Activated naive CD4-positive, alpha-beta T cell treated with anti-CD3 and anti-CD28 coated beads, Interleukin-2, amount 10 ng/mL, durations not matched to agents 7 days and 5 days (primary cell): ENCODE results near the gene CACNA1G.

Experiments
- CTCF ChIA-PET: fragments of 350-600 bp; sonication (Branson Sonifier 250); formaldehyde crosslinking; loops from one replicate; lab custom pipeline; 2021; ENCODE audit warnings: antibody characterized with exemption; lab: Charles Lee
- DNase-seq: peaks from one replicate; pipeline ENCODE4 v3.0.0-alpha.2; 2020
- H3K27ac Mint-ChIP-seq: one replicate; pipeline ENCODE4 v1.8.0; 2021; ENCODE audit warnings: mild to moderate bottlenecking, moderate library complexity, mixed read lengths
- H3K27me3 Mint-ChIP-seq: one replicate; pipeline ENCODE4 v1.8.0; 2021; ENCODE audit warnings: mild to moderate bottlenecking, mixed read lengths
- H3K36me3 Mint-ChIP-seq: one replicate; pipeline ENCODE4 v1.8.0; 2021; ENCODE audit warnings: mixed read lengths
- H3K4me1 Mint-ChIP-seq: one replicate; pipeline ENCODE4 v1.8.0; 2021; ENCODE audit warnings: mixed read lengths
- H3K4me3 Mint-ChIP-seq: one replicate; pipeline ENCODE4 v1.8.0; 2021; ENCODE audit warnings: mild to moderate bottlenecking, moderate library complexity, mixed read lengths
- H3K9me3 Mint-ChIP-seq: one replicate; pipeline ENCODE4 v1.8.0; 2021; ENCODE audit warnings: mixed read lengths

CACNA1G gene

DNA sequence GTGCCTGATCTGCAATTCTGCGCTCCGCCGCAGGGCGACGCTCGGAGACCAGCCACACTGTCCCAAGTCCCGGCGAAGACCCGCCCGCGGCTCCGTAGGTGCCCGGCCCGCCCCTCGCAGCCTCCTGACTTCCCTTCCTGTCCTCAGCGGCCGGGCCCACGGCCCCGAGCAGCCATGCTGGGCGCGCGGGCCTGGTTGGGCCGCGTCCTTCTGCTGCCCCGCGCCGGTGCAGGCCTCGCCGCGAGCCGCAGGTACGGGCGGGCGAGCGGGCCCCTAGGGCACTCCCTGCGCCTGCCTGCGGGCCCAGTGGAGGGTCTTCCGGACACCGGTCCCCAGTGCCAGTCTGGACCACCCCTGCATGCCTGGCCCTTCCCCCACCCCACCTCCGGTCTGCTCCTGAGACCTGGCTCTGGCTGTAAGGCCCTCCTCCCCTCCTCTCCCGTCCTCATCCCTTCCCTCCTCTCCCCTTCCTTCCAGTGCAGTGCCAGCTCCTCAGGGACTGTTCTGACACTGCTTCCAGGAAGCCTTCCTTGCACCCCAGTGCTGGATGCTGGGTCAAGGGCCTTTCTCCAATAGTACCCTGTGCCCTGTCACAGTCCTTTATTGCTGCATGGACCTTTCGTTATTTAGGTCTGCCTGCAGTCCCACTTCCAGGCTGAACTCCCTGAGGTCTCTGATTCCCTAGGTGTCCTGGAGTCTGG is 13.3 kb upstream of the CACNA1G start, which contains the start of gene SPATA20:
TSS of gene SPATA20 (plus strand) at position 140 of the 701 bp plus-strand sequence. CDS start at position 175, 35 bp downstream.
- H3K36me3 Mint-ChIP-seq, result no peaks in the 10 kb centered on the region
- peak within 1 kb of the TSS; percentile 73 for H3K4me3 Mint-ChIP-seq

DNA sequence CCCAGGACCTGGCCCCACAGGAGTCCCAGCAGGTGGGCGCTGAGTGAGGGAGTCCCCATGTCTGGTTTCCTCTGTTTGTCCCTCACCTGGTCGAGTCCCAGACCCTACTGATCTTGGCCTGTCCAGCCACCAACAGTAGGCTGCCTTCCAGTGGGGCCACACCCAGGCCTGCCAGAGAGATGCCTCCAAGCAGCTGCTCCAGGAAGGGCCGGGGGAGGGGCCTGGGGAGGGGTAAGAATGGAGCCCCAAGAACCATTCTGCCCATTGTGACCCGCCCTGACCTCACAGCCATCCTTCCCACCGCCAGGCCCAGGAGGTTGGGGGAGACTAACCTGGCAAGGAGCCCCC is 12.8 kb upstream of the CACNA1G start:
- no peaks in the 10 kb centered on the region for H3K36me3 Mint-ChIP-seq
- H3K27ac Mint-ChIP-seq, result peak overlapping the region; percentile 63

More for the DNA sequence above, 13.3 kb upstream of the CACNA1G start, which contains the start of gene SPATA20:
- no peaks in the 10 kb centered on the region for H3K9me3 Mint-ChIP-seq
- peaks cover 22% of the 10 kb centered on the region for H3K4me1 Mint-ChIP-seq
- peak within 1 kb of the TSS; percentile 63 for H3K27ac Mint-ChIP-seq
- CTCF ChIA-PET, result interaction anchor here (1.0 to 2.1 kb wide), 8 partner anchors 36 to 305 kb away, joined by 3 to 25 read pairs (median 3); no protein-coding TSS in a partner anchor
- peaks cover 33% of the 10 kb centered on the region for H3K27me3 Mint-ChIP-seq
- DNase-seq, result peak; percentile 93

DNA sequence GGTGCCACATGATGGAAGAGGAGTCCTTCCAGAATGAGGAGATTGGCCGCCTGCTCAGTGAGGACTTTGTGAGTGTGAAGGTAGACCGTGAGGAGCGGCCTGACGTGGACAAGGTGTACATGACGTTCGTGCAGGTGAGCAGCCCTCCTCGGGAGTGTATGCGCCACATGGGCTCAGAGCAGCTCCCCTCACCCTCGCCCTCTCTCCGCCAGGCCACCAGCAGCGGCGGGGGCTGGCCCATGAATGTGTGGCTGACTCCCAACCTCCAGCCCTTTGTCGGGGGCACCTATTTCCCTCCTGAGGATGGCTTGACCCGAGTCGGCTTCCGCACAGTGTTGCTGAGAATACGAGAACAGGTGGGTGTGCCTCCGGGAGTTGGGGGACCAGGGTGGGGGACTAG is 11.7 kb upstream of the CACNA1G start:
- H3K4me1 Mint-ChIP-seq, result peaks cover 13% of the 10 kb centered on the region
- no peaks in the 10 kb centered on the region for H3K9me3 Mint-ChIP-seq
- no peak overlapping the region for H3K4me3 Mint-ChIP-seq
- CTCF ChIA-PET, result interaction anchor here (2.9 kb wide), 1 partner anchor 12 kb away, joined by 13 read pairs; the partner anchor contains the start of gene CACNA1G
- H3K36me3 Mint-ChIP-seq, result no peaks in the 10 kb centered on the region
- H3K27me3 Mint-ChIP-seq, result peaks cover 36% of the 10 kb centered on the region
- no peak for DNase-seq
- H3K27ac Mint-ChIP-seq, result no peak overlapping the region

More for the DNA sequence above, 12.8 kb upstream of the CACNA1G start:
- Mint-ChIP-seq H3K27me3 (peaks cover 31% of the 10 kb centered on the region), H3K4me1 (peaks cover 17% of the 10 kb centered on the region), H3K4me3 (peak overlapping the region; percentile 73), H3K9me3 (no peaks in the 10 kb centered on the region)
- CTCF ChIA-PET, result interaction anchor here (1.0 to 2.1 kb wide), 3 partner anchors 38 to 147 kb away, joined by 3 to 25 read pairs (median 3); no protein-coding TSS in a partner anchor
- no peak for DNase-seq

DNA sequence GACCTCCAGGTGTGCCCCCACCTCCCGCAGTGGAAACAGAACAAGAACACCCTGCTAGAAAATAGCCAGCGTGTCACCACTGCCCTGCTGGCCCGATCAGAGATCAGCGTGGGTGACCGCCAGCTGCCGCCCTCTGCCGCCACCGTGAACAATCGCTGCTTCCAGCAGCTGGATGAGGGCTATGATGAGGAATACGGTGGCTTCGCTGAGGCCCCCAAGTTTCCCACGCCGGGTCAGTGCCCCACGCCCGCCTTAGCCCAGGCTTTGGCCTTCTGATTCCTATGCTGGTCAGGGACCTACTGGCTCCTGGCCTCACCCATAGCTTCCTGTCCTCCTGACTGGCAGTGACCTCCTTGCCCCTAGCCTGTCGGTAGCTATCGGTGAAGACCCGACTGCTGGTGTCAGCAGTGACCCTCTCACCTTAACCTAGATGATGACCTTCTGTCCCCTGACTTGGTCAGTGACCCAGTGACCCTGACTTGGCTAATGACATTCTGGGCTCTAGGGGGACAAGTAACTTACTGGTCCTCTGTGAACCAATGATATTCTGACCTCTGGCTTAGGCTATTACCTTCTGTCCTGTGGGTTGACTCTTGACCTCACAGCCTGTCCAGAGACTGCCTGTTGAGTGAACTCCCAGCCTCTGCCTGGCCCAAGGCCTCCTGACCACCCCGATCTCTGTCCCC is 11.1 kb upstream of the CACNA1G start:
- DNase-seq, result no peak
- Mint-ChIP-seq H3K27ac (no peak overlapping the region), H3K4me1 (peaks cover 9% of the 10 kb centered on the region), H3K27me3 (peaks cover 30% of the 10 kb centered on the region), H3K9me3 (no peaks in the 10 kb centered on the region), H3K36me3 (no peaks in the 10 kb centered on the region), H3K4me3 (no peak overlapping the region)
- CTCF ChIA-PET, result interaction anchor here (2.0 to 3.4 kb wide), 4 partner anchors 11 to 145 kb away, joined by 5 to 22 read pairs (median 10); partner anchors contain the start of gene CACNA1G

DNA sequence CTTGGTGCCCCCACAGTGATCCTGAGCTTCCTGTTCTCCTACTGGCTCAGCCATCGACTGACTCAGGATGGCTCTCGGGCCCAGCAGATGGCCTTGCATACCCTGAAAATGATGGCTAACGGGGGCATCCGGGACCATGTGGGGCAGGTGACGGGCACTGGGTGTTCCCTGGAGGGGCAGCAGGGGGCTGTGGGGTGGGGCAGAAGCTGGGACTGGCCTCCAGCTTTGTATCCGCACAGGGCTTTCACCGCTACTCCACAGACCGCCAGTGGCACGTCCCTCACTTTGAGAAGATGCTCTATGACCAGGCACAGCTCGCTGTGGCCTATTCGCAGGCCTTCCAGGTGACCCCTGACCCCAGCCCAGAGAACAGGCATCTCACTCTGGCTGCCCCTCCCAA is 10.5 kb upstream of the CACNA1G start:
- Mint-ChIP-seq H3K27me3 (peaks cover 25% of the 10 kb centered on the region), H3K4me1 (peaks cover 7% of the 10 kb centered on the region), H3K36me3 (no peaks in the 10 kb centered on the region), H3K9me3 (no peaks in the 10 kb centered on the region), H3K27ac (no peak overlapping the region), H3K4me3 (no peak overlapping the region)
- DNase-seq, result no peak
- CTCF ChIA-PET, result interaction anchor here (2.0 to 3.4 kb wide), 4 partner anchors 11 to 145 kb away, joined by 5 to 22 read pairs (median 10); partner anchors contain the start of gene CACNA1G

DNA sequence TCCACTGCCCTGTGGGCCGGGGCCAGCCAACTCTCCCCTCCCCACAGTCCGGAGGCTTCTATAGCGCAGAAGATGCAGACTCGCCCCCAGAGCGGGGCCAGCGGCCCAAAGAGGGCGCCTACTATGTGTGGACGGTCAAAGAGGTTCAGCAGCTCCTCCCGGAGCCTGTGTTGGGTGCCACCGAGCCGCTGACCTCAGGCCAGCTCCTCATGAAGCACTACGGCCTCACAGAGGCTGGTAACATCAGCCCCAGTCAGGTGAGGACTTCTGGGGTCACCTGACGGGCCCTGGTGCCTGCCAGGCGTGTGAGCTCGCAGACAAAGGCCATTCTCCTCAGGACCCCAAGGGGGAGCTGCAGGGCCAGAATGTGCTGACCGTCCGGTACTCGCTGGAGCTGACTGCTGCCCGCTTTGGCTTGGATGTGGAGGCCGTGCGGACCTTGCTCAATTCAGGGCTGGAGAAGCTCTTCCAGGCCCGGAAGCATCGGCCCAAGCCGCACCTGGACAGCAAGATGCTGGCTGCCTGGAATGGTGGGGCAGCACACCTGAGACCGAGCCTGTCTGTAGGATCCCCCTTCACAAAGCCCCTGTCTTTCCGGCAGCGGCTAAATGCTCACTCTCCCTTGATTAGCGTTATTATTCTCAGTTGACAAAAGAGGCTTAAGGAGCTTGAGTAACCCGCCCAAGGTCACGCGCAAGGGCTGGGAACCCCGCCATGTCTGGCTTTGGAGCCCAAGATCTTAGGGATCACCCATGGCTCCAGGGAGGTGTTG is 9.7 kb upstream of the CACNA1G start:
- H3K36me3 Mint-ChIP-seq, result no peaks in the 10 kb centered on the region
- peaks cover 7% of the 10 kb centered on the region for H3K4me1 Mint-ChIP-seq
- CTCF ChIA-PET, result interaction anchor here (0.9 to 3.4 kb wide), 7 partner anchors 9 to 290 kb away, joined by 3 to 22 read pairs (median 5); partner anchors contain the start of gene CACNA1G
- no peak overlapping the region for H3K4me3 Mint-ChIP-seq
- H3K27ac Mint-ChIP-seq, result no peak overlapping the region
- H3K27me3 Mint-ChIP-seq, result peaks cover 21% of the 10 kb centered on the region
- no peaks in the 10 kb centered on the region for H3K9me3 Mint-ChIP-seq
- DNase-seq, result no peak

DNA sequence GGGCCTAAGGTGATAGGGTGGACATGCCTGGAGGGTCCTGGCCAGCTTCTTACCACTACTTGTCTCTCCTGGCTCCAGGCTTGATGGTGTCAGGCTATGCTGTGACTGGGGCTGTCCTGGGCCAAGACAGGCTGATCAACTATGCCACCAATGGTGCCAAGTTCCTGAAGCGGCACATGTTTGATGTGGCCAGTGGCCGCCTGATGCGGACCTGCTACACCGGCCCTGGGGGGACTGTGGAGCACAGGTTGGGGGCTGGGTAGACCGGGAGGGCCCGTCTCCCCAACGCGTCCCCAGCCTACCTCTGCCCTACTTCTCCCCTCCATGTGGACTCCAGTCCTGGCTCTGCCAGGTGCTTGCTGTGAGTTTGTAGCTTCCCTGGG is 9.1 kb upstream of the CACNA1G start:
- DNase-seq, result no peak
- no peak overlapping the region for H3K27ac Mint-ChIP-seq
- peaks cover 7% of the 10 kb centered on the region for H3K4me1 Mint-ChIP-seq
- CTCF ChIA-PET, result interaction anchor here (0.9 to 3.4 kb wide), 7 partner anchors 9 to 290 kb away, joined by 3 to 22 read pairs (median 5); partner anchors contain the start of gene CACNA1G
- no peaks in the 10 kb centered on the region for H3K9me3 Mint-ChIP-seq
- peaks cover 19% of the 10 kb centered on the region for H3K27me3 Mint-ChIP-seq
- H3K36me3 Mint-ChIP-seq, result no peaks in the 10 kb centered on the region
- no peak overlapping the region for H3K4me3 Mint-ChIP-seq

DNA sequence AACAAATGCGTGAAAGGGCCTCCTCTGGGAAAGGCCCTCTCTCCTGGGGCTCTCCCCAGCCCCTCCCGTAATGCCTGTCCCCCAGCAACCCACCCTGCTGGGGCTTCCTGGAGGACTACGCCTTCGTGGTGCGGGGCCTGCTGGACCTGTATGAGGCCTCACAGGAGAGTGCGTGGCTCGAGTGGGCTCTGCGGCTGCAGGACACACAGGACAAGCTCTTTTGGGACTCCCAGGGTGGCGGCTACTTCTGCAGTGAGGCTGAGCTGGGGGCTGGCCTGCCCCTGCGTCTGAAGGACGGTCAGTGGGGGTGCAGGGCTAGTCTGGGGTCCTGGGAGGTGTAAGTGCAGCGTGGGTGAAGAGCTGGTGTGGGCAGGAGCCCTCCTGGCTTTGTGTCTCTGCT is 8.6 kb upstream of the CACNA1G start:
- no peak overlapping the region for H3K4me3 Mint-ChIP-seq
- no peak for DNase-seq
- H3K36me3 Mint-ChIP-seq, result no peaks in the 10 kb centered on the region
- CTCF ChIA-PET, result interaction anchor here (2.9 to 3.4 kb wide), 2 partner anchors 9 to 75 kb away, joined by 13 to 22 read pairs; partner anchors contain the start of gene CACNA1G
- peaks cover 20% of the 10 kb centered on the region for H3K27me3 Mint-ChIP-seq
- H3K4me1 Mint-ChIP-seq, result peaks cover 5% of the 10 kb centered on the region
- no peaks in the 10 kb centered on the region for H3K9me3 Mint-ChIP-seq
- no peak overlapping the region for H3K27ac Mint-ChIP-seq

DNA sequence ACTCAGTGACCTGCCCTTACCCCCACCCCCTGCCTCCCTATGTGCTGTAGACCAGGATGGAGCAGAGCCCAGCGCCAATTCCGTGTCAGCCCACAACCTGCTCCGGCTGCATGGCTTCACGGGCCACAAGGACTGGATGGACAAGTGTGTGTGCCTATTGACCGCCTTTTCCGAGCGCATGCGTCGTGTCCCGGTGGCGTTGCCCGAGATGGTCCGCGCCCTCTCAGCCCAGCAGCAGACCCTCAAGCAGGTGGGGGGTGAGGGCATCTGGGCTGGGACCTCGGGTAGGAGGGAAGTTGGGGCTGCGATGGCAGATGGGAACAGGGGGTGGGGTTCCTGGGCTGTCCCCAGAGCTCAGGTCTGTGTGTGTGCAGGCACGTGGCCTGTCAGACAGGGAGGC is 6.3 kb upstream of the CACNA1G start:
- peaks cover 42% of the 10 kb centered on the region for H3K27me3 Mint-ChIP-seq
- no peak for DNase-seq
- CTCF ChIA-PET, result no interaction called here
- no peaks in the 10 kb centered on the region for H3K36me3 Mint-ChIP-seq
- H3K4me3 Mint-ChIP-seq, result no peak overlapping the region
- H3K9me3 Mint-ChIP-seq, result no peaks in the 10 kb centered on the region
- no peak overlapping the region for H3K27ac Mint-ChIP-seq
- no peaks in the 10 kb centered on the region for H3K4me1 Mint-ChIP-seq

DNA sequence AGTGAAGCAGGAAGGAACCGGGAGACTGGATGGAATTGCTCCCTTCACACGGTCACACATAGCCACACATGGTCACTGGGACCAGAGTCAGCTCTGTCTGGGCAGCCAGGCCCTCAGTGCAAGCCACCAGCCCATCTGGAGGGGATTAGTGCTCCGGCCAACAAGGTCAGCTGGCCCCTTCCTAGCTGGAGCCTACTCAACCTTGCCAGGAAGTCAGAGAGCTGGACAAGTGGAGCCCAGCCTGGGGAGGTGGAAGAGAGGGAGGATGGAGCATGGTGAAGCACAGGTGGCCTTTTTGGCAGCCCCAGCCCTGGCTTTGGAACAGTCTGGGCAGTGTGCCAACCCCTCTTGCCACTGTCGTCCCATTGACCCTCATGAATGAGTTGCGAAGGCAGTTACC is 3.7 kb upstream of the CACNA1G start:
- no peak for DNase-seq
- Mint-ChIP-seq H3K4me3 (no peak overlapping the region), H3K27me3 (peaks cover 68% of the 10 kb centered on the region), H3K4me1 (peaks cover 9% of the 10 kb centered on the region), H3K9me3 (no peaks in the 10 kb centered on the region), H3K27ac (no peak overlapping the region), H3K36me3 (no peaks in the 10 kb centered on the region)
- CTCF ChIA-PET, result no interaction called here

DNA sequence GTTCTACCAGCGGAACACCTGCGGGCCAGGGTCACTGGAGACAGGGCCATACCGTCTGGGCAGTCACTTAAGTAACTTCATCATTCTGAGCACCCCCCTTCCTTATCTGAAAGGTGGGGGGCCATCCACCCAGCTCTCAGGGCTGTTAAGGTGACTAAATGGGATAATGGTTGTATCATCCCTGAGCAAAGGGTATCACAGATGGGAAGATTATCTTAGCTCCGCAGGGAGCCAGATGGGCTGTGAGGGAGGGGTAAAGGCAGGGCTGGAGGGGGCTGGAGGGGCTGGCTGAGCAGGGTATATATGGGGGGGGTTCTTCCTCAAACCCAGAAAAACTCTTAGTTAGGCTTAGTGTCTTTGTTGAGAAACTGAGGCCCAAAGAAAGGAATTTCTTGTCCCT is 2.9 kb upstream of the CACNA1G start:
- Mint-ChIP-seq H3K4me3 (no peak overlapping the region), H3K27me3 (peaks cover 76% of the 10 kb centered on the region), H3K27ac (no peak overlapping the region), H3K36me3 (no peaks in the 10 kb centered on the region), H3K4me1 (peaks cover 14% of the 10 kb centered on the region), H3K9me3 (no peaks in the 10 kb centered on the region)
- no peak for DNase-seq
- CTCF ChIA-PET, result no interaction called here

DNA sequence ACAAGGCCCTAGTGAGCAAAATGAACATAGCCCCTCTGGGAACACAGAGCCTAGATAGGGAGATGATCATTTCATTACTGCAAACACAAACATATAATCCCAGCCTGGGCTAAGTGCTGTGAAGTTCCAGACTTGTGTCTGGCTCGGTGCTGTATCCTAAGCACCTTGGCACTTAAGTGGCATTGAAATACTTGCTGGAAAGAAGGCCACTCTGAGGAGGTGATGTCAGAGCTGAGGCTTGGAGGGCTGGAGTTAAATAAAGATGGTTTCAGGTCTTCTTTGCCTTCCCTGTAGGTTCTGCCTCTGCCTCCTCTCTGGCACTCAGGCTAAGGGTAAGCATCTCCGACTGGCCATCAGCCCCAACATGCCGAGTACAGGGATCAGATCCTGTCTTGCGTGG is 2.4 kb upstream of the CACNA1G start:
- Mint-ChIP-seq H3K9me3 (no peaks in the 10 kb centered on the region), H3K36me3 (no peaks in the 10 kb centered on the region), H3K4me3 (no peak overlapping the region), H3K27ac (no peak overlapping the region), H3K27me3 (peaks cover 81% of the 10 kb centered on the region), H3K4me1 (peaks cover 14% of the 10 kb centered on the region)
- CTCF ChIA-PET, result no interaction called here
- no peak for DNase-seq

DNA sequence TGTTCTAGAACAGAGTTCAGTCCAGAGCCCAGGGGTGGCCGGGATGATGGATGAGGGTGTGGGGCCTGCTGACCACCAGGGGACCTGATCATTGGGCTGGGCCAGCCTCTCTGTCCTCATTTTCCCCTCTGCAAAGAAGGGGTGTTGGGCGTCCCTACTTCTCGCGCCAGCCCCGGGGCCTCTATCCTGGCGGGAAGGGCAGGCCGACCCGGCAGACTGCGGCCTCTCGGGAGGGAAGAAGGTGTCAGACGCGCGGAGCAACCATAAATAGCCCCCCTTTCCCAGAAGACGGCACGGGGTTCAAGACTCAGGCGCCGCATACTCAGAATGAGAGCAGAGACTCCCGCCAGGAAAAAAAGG is 2.0 kb upstream of the CACNA1G start:
- CTCF ChIA-PET, result no interaction called here
- H3K27ac Mint-ChIP-seq, result no peak overlapping the region
- H3K36me3 Mint-ChIP-seq, result no peaks in the 10 kb centered on the region
- no peak for DNase-seq
- no peaks in the 10 kb centered on the region for H3K9me3 Mint-ChIP-seq
- no peak overlapping the region for H3K4me3 Mint-ChIP-seq
- peaks cover 81% of the 10 kb centered on the region for H3K27me3 Mint-ChIP-seq
- H3K4me1 Mint-ChIP-seq, result peaks cover 14% of the 10 kb centered on the region
